Liver (tissue), 9 donors: ENCODE data around the gene YBX2. TPM values are rescaled to one million over a fixed set of nuclear protein-coding genes. Genes with fewer than 3 reads are reported as not detected.
"Not testable (repeated sequence)": the region's sequence is repeated elsewhere in the genome, so short reads cannot be mapped to it uniquely, and the experiment has no call there.

ENCODE experiments used
- DNase-seq: peaks from one replicate; pipeline ENCODE4 v3.0.0-alpha.2; 2017; ENCODE audit warnings: low spot score
- H3K27ac ChIP-seq, 2 donors: one replicate each; pipeline ENCODE4 v1.7.0; 2013; ENCODE audit warnings: inconsistent platforms in 2 of 2, low read length in 2 of 2, control low read depth in 1 of 2, low read depth in 1 of 2, mild to moderate bottlenecking in 1 of 2
- H3K27me3 ChIP-seq, 4 donors: one replicate each; pipeline versions ENCODE4 v1.6.1 to v1.7.0; 2013; ENCODE audit warnings: low read length in 3 of 4, inconsistent platforms in 1 of 4, mild to moderate bottlenecking in 1 of 4, moderate library complexity in 1 of 4; ENCODE audit not compliant: control insufficient read depth in 4 of 4, insufficient read depth in 4 of 4
- H3K36me3 ChIP-seq, 4 donors: one replicate each; pipeline versions ENCODE4 v1.6.1 to v1.7.0; 2013; ENCODE audit warnings: low read length in 3 of 4, mild to moderate bottlenecking in 3 of 4, low read depth in 1 of 4, moderate library complexity in 1 of 4; ENCODE audit not compliant: control insufficient read depth in 4 of 4, insufficient read depth in 3 of 4
- H3K4me1 ChIP-seq, 4 donors: one replicate each; pipeline versions ENCODE4 v1.6.1 to v1.7.0; 2013; ENCODE audit warnings: low read length in 3 of 4, mild to moderate bottlenecking in 3 of 4, moderate library complexity in 1 of 4; ENCODE audit not compliant: control insufficient read depth in 4 of 4, insufficient read depth in 4 of 4
- H3K4me3 ChIP-seq, 3 donors: one replicate each; pipeline versions ENCODE4 v1.6.1 to v1.7.0; 2013; ENCODE audit warnings: low read length in 3 of 3, control low read depth in 1 of 3, low read depth in 1 of 3, mild to moderate bottlenecking in 1 of 3
- H3K9ac ChIP-seq, 2 donors: one replicate each; pipeline ENCODE4 v1.7.0; 2013; ENCODE audit warnings: low read length in 2 of 2, mild to moderate bottlenecking in 2 of 2, moderate library complexity in 2 of 2, control low read depth in 1 of 2, low read depth in 1 of 2
- H3K9me3 ChIP-seq, 4 donors: one replicate each; pipeline versions ENCODE4 v1.6.1 to v1.7.0; 2013; ENCODE audit warnings: low read length in 3 of 4; ENCODE audit not compliant: control insufficient read depth in 4 of 4
- ATF3 ChIP-seq: IDR thresholded peaks from 2 replicates; pipeline ENCODE4 v1.6.1; 2016; ENCODE audit warnings: antibody characterized with exemption
- CTCF ChIP-seq: fragments of 150-350 bp; IDR thresholded peaks from 2 replicates; pipeline ENCODE4 v1.5.1; 2017; ENCODE audit warnings: improper control_type of control experiment, low read depth, low read length; ENCODE audit not compliant: missing input control
- EGR1 ChIP-seq, 2 donors: IDR thresholded peaks; 2 replicates each; pipeline ENCODE4 v1.6.1; 2016 to 2018; ENCODE audit warnings: antibody characterized with exemption in 2 of 2, low read depth in 2 of 2
- FOXA1 ChIP-seq: IDR thresholded peaks from 2 replicates; pipeline ENCODE4 v1.6.1; 2016; ENCODE audit warnings: antibody characterized with exemption
- FOXA2 ChIP-seq: IDR thresholded peaks from 2 replicates; pipeline ENCODE4 v1.6.1; 2016; ENCODE audit warnings: antibody characterized with exemption
- GABPA ChIP-seq, 2 donors: IDR thresholded peaks in 1 of 2; conservative IDR thresholded peaks in 1 of 2; 2 replicates each; pipeline ENCODE4 v1.6.1; 2016; ENCODE audit warnings: antibody characterized with exemption in 2 of 2, mild to moderate bottlenecking in 1 of 2, moderate library complexity in 1 of 2
- HNF4A ChIP-seq, 2 donors: conservative IDR thresholded peaks; 2 replicates each; pipeline ENCODE4 v1.6.1; 2016; ENCODE audit warnings: antibody characterized with exemption in 2 of 2, mild to moderate bottlenecking in 2 of 2
- HNF4G ChIP-seq: IDR thresholded peaks from 2 replicates; pipeline ENCODE4 v1.6.1; 2016; ENCODE audit warnings: antibody characterized with exemption
- MAX ChIP-seq: IDR thresholded peaks from 2 replicates; pipeline ENCODE4 v1.6.1; 2016; ENCODE audit warnings: antibody characterized with exemption
- NR2F2 ChIP-seq: IDR thresholded peaks from 2 replicates; pipeline ENCODE4 v1.6.1; 2016; ENCODE audit warnings: antibody characterized with exemption
- RAD21 ChIP-seq, 2 donors: IDR thresholded peaks; 2 replicates each; pipeline ENCODE4 v1.6.1; 2016; ENCODE audit warnings: antibody characterized with exemption in 2 of 2, mild to moderate bottlenecking in 2 of 2
- RXRA ChIP-seq, 2 donors: IDR thresholded peaks; 2 replicates each; pipeline ENCODE4 v1.6.1; 2017 to 2018; ENCODE audit warnings: antibody characterized with exemption in 2 of 2, mild to moderate bottlenecking in 1 of 2
- SP1 ChIP-seq: IDR thresholded peaks from 2 replicates; pipeline ENCODE4 v1.6.1; 2018; ENCODE audit warnings: antibody characterized with exemption, mild to moderate bottlenecking
- TAF1 ChIP-seq: conservative IDR thresholded peaks from 2 replicates; pipeline ENCODE4 v1.6.1; 2016; ENCODE audit warnings: antibody characterized with exemption, mild to moderate bottlenecking
- YY1 ChIP-seq: IDR thresholded peaks from 2 replicates; pipeline ENCODE4 v1.6.1; 2016; ENCODE audit warnings: antibody characterized with exemption, mild to moderate bottlenecking
- ZBTB33 ChIP-seq: IDR thresholded peaks from 2 replicates; pipeline ENCODE4 v1.6.1; 2016; ENCODE audit warnings: antibody characterized with exemption
- WGBS: extraction: QIAGEN DNeasy Blood & Tissue Kit; methylation state at CpG from one replicate; pipeline ENCODE4 v1.1.7; 2013; 5-methylcytosine and 5-hydroxymethylcytosine counted together
- polyA plus RNA-seq, 2 donors: library from polyadenylated mRNA; stranded (reverse) in 1 of 2; unstranded in 1 of 2; fragments of 200-250 nt in 1 of 2; fragments of >200 nt in 1 of 2; fragmentation: Nextera tagmentation in 1 of 2; extraction: Ambion mirVana in 1 of 2; gene quantifications; one replicate each; pipeline versions ENCODE4 v1.2.1 to v1.2.3, GENCODE V29; 2013 to 2015
- total RNA-seq, 2 donors: library from RNA; depleted of rRNA; stranded (reverse); fragments of >200 nt; gene quantifications; one replicate each; pipeline ENCODE4 v1.2.3, GENCODE V29; 2014
- donor health status: healthy.
- donor health status: healthy.
- donor health status: healthy.
- donor health status: healthy.
- donor health status: healthy.

YBX2 gene
- total and polyA plus RNA-seq, 4 donors: 0.33 to 0.75 (median 0.57) TPM

- TF ChIP-seq CTCF (no peak), RAD21 (IDR thresholded peaks at IDR 0.05) (no peak), EGR1 (IDR thresholded peaks at IDR 0.05; ENCODE audit: low read depth in 2 of 2) (no peak), HNF4G (no peak), RXRA (IDR thresholded peaks at IDR 0.05) (no peak), FOXA1 (no peak), SP1 (no peak), HNF4A (conservative IDR thresholded peaks at IDR 0.05) (no peak), NR2F2 (no peak), GABPA (IDR thresholded peaks at IDR 0.05 in 1 of 2, conservative IDR thresholded peaks at IDR 0.05 in 1 of 2) (no peak)
These were observed 47.4 kb upstream of the YBX2 start (continued) for GRCh38 chr17:7341842-7342241.

- WGBS: 78% methylated on average over 2 of the region's 2 CpGs
- no peaks in the 10 kb centered on the region for H3K9me3 ChIP-seq
- TF ChIP-seq NR2F2 (no peak), MAX (no peak), FOXA1 (no peak), RAD21 (IDR thresholded peaks at IDR 0.05) (no peak), EGR1 (IDR thresholded peaks at IDR 0.05; ENCODE audit: low read depth in 2 of 2) (no peak)
- DNase-seq: no peak
- no peak overlapping the region for H3K27ac ChIP-seq
- no peak overlapping the region for H3K4me3 ChIP-seq
- H3K36me3 ChIP-seq: no peaks in the 10 kb centered on the region
- H3K27me3 ChIP-seq: no peaks in the 10 kb centered on the region
- no peak overlapping the region for H3K9ac ChIP-seq
- H3K4me1 ChIP-seq: no peaks in the 10 kb centered on the region
These were observed 45.7 kb upstream of the YBX2 start for GRCh38 chr17:7340179-7340578.

- WGBS: 70% methylated on average over 7 of the region's 7 CpGs
- not testable (repeated sequence) for H3K36me3 ChIP-seq, DNase-seq, H3K9ac ChIP-seq, H3K27ac ChIP-seq, H3K4me3 ChIP-seq, H3K4me1 ChIP-seq, H3K9me3 ChIP-seq, H3K27me3 ChIP-seq
These were observed 43.2 kb upstream of the YBX2 start for GRCh38 chr17:7337600-7337999.

- H3K4me1 ChIP-seq: no peaks in the 10 kb centered on the region
- H3K27ac ChIP-seq: peak within 1 kb of the TSS in 1 of 2 donors; percentile 38
- H3K9me3 ChIP-seq: no peaks in the 10 kb centered on the region
- H3K36me3 ChIP-seq: no peaks in the 10 kb centered on the region
- peak within 1 kb of the TSS in 1 of 2 donors; percentile 33 for H3K9ac ChIP-seq
- DNase-seq: peak; percentile 80
- 53% methylated on average over 17 of the region's 17 CpGs for WGBS
- no peaks in the 10 kb centered on the region for H3K27me3 ChIP-seq
- H3K4me3 ChIP-seq: peak within 1 kb of the TSS in 1 of 3 donors; percentile 28
- TF ChIP-seq RXRA (IDR thresholded peaks at IDR 0.05): no peak
- no peak for TF ChIP-seq ATF3
- no peak for TF ChIP-seq CTCF
- no peak for TF ChIP-seq YY1
- TF ChIP-seq TAF1: no peak
- no peak for TF ChIP-seq FOXA1
- no peak for TF ChIP-seq ZBTB33
- no peak for TF ChIP-seq MAX
- TF ChIP-seq RAD21 (IDR thresholded peaks at IDR 0.05): no peak
- no peak for TF ChIP-seq SP1
- no peak for TF ChIP-seq NR2F2
- no peak for TF ChIP-seq HNF4A (conservative IDR thresholded peaks at IDR 0.05)
- no peak for TF ChIP-seq GABPA (IDR thresholded peaks at IDR 0.05 in 1 of 2, conservative IDR thresholded peaks at IDR 0.05 in 1 of 2)
- no peak for TF ChIP-seq FOXA2
These were observed 42.1 kb upstream of the YBX2 start, which contains the start of gene ACAP1 for GRCh38 chr17:7336240-7337175. Gene ACAP1 (plus strand): TSS chr17:7336529. CDS start chr17:7336735, 206 bp downstream.
